HepG2 (cell line): ENCODE measurements around the gene PET100. TPM values are rescaled to one million over a fixed set of nuclear protein-coding genes. Genes with fewer than 3 reads are reported as not detected.

Experiments used
- HMG20B ChIP-seq: conservative IDR thresholded peaks from 2 replicates; pipeline ENCODE4 v1.6.1; 2016; ENCODE audit warnings: missing genetic modification reagents, missing compliant biosample characterization
- KMT2A ChIP-seq: sonication (generic); formaldehyde crosslinking; IDR thresholded peaks from 2 replicates; pipeline ENCODE4 v1.4.0; 2020; ENCODE audit warnings: missing genetic modification reagents
- PAX8 ChIP-seq: sonication (generic); formaldehyde crosslinking; IDR thresholded peaks from 2 replicates; pipeline ENCODE4 v1.8.0; 2022; ENCODE audit warnings: mild to moderate bottlenecking, missing genetic modification reagents, borderline replicate concordance
- PPARG ChIP-seq: conservative IDR thresholded peaks from 2 replicates; pipeline ENCODE4 v1.6.1; 2016; ENCODE audit warnings: missing biosample characterization, missing genetic modification reagents
- TEAD3 ChIP-seq: optimal IDR thresholded peaks from 2 replicates; pipeline ENCODE3; 2016; ENCODE audit warnings: borderline replicate concordance
- TERF1 ChIP-seq: sonication (generic); formaldehyde crosslinking; IDR thresholded peaks from 2 replicates; pipeline ENCODE4 v1.8.0; 2022; ENCODE audit warnings: mild to moderate bottlenecking, missing genetic modification reagents, moderate library complexity
- ZBTB7A ChIP-seq: sonication (generic); formaldehyde crosslinking; IDR thresholded peaks from 2 replicates; pipeline ENCODE4 v1.8.0; 2022; ENCODE audit warnings: mild to moderate bottlenecking, missing genetic modification reagents
- ZNF234 ChIP-seq: sonication (generic); formaldehyde crosslinking; conservative IDR thresholded peaks from 2 replicates; pipeline ENCODE4 v1.5.1; 2020; ENCODE audit warnings: mild to moderate bottlenecking, missing genetic modification reagents
- ZNF263 ChIP-seq: sonication (generic); formaldehyde crosslinking; IDR thresholded peaks from 2 replicates; pipeline ENCODE4 v1.4.0; 2020; ENCODE audit warnings: missing genetic modification reagents
- ZNF724P ChIP-seq: sonication (generic); formaldehyde crosslinking; IDR thresholded peaks from 2 replicates; pipeline ENCODE4 v1.8.0; 2022; ENCODE audit warnings: missing genetic modification reagents, borderline replicate concordance
- polyA plus RNA-seq, 8 experiments: library from polyadenylated mRNA; depleted of rRNA in 3 of 8; stranded (reverse) in 7 of 8; unstranded in 1 of 8; fragments of >200 nt; fragmentation: Illumina TruSeq in 4 of 8; extraction: Trizol in 4 of 8; gene quantifications; 2 replicates each; pipeline versions ENCODE4 v1.2.1 to v1.2.3, GENCODE V29; 2011 to 2016; ENCODE audit warnings: low read depth in 4 of 8, missing spikeins in 1 of 8, mixed read lengths in 1 of 8; ENCODE audit not compliant: insufficient read depth in 1 of 8
- total RNA-seq, 5 experiments: library from RNA; depleted of rRNA; stranded (reverse); fragments of >200 nt; fragmentation: Illumina TruSeq; extraction: Trizol; gene quantifications; 2 replicates each; pipeline ENCODE4 v1.2.3, GENCODE V29; 2016; ENCODE audit warnings: low read depth in 1 of 5
- TF ChIP-seq, protein P1 (sequence below): fragments of 450-650 bp; IDR thresholded peaks from 2 replicates; pipeline ENCODE4 v1.6.1; 2017; ENCODE audit warnings: mild to moderate bottlenecking
- TF ChIP-seq, protein P2 (sequence below): sonication (generic); formaldehyde crosslinking; IDR thresholded peaks from 2 replicates; pipeline ENCODE4 v1.4.0; 2020; ENCODE audit warnings: missing genetic modification reagents

PET100 gene
- total and polyA plus RNA-seq, 2 of the 13 experiments (the other 11 are each of a cell fraction or from before 2014, with no cell fraction given), result 22.3 to 66.5 TPM

GRCh38 chr19:7643031-7643415 lies 13.4 kb downstream of the PET100 start (continued):
- TF ChIP-seq ZNF234 (CRISPR knock-in tag) (no peak), PPARG (CRISPR knock-in tag) (no peak), TERF1 (CRISPR knock-in tag) (no peak), PAX8 (CRISPR knock-in tag) (no peak), ZBTB7A (CRISPR knock-in tag) (no peak), TEAD3 (CRISPR knock-in tag) (no peak), ZNF724P (CRISPR knock-in tag) (no peak), KMT2A (CRISPR knock-in tag) (no peak), HMG20B (CRISPR knock-in tag) (no peak), ZNF263 (CRISPR knock-in tag) (no peak)
- TF ChIP-seq, protein P1, sequence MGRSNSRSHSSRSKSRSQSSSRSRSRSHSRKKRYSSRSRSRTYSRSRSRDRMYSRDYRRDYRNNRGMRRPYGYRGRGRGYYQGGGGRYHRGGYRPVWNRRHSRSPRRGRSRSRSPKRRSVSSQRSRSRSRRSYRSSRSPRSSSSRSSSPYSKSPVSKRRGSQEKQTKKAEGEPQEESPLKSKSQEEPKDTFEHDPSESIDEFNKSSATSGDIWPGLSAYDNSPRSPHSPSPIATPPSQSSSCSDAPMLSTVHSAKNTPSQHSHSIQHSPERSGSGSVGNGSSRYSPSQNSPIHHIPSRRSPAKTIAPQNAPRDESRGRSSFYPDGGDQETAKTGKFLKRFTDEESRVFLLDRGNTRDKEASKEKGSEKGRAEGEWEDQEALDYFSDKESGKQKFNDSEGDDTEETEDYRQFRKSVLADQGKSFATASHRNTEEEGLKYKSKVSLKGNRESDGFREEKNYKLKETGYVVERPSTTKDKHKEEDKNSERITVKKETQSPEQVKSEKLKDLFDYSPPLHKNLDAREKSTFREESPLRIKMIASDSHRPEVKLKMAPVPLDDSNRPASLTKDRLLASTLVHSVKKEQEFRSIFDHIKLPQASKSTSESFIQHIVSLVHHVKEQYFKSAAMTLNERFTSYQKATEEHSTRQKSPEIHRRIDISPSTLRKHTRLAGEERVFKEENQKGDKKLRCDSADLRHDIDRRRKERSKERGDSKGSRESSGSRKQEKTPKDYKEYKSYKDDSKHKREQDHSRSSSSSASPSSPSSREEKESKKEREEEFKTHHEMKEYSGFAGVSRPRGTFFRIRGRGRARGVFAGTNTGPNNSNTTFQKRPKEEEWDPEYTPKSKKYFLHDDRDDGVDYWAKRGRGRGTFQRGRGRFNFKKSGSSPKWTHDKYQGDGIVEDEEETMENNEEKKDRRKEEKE, result no peak
- TF ChIP-seq, protein P2, sequence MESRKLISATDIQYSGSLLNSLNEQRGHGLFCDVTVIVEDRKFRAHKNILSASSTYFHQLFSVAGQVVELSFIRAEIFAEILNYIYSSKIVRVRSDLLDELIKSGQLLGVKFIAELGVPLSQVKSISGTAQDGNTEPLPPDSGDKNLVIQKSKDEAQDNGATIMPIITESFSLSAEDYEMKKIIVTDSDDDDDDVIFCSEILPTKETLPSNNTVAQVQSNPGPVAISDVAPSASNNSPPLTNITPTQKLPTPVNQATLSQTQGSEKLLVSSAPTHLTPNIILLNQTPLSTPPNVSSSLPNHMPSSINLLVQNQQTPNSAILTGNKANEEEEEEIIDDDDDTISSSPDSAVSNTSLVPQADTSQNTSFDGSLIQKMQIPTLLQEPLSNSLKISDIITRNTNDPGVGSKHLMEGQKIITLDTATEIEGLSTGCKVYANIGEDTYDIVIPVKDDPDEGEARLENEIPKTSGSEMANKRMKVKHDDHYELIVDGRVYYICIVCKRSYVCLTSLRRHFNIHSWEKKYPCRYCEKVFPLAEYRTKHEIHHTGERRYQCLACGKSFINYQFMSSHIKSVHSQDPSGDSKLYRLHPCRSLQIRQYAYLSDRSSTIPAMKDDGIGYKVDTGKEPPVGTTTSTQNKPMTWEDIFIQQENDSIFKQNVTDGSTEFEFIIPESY (CRISPR knock-in tag), result no peak
